COLO668 (cell line): ENCODE measurements around the gene UBTD2.
"Not testable (repeated sequence)": the region's sequence is repeated elsewhere in the genome, so short reads cannot be mapped to it uniquely, and the experiment has no call there.

Experiments
- DNase-seq: peaks from one replicate; lab custom pipeline; 2025; ENCODE audit not compliant: unreplicated experiment; lab: John Stamatoyannopoulos, UW

UBTD2 gene

DNA sequence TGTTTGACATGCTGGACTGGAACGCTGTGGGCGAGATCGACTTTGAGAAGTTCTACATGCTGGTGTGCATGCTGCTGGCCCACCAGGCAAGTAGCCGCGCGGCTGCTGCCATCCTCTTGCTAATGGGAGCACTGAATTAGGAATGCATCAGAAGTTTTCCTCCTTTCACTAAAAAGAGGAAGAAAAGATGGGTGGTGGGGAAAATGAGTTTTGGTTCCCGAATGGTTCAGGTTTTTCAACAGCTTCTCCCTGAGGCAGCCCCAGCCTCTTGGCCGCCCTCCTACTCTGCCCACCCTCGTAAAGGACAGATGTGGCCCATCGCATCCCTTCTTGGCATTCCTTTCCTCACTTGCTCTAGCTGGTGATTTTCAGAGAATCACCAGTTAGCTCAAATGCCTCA is 84.1 kb downstream of the UBTD2 start:
- DNase-seq: no peak

DNA sequence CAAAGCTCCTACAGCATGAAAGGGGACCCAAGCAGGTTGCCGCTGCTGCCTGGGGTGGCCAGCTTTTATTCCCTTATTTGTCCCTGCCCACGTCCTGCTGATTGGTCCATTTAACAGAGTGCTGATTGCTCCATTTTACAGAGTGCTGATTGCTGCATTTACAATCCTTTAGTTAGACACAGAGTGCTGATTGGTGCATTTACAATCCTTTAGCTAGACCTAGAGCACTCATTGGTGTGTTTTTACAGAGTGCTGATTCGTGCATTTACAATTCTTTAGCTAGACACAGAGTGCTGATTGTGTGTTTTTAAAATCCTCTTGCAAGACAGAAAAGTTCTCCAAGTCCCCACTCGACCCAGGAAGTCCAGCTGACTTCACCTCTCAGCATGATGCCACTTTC is 85.8 kb downstream of the UBTD2 start:
- DNase-seq: not testable (repeated sequence)

DNA sequence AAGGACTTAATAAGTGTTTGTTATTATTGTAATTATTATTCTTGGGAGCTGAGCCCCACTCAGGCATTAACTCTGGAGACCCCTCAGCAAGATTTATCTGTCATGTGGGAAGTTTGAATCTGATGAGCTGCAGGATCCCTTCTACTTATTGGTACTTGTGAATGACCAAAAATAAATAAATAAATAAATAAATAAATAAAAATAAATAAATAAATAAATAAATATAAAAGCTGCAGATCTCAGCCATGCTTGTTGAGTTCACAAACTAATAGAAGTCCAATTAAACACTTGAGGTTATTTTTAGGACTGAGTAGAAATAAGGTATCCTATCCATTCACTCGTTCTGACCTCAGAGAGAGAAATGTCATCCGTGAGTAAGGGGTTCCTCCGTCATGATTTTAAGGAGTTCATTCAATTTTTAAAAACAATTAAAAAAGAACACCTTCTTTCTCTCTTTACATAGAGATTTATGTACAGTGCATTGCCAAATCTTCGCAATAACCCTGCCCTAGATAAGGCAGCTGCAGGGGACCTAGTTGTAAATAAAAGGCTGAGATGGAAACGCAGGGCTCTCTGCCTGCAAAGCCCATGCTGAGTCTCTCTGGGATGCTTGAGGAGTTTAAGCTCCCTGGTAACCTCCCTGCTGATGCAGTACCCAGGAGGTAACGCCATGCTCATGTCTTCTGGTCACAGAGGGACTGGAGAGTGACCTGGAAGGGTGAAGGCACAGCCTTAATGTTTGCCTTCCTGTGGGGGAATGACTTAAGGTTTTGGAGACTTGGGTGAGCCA is 88.4 kb downstream of the UBTD2 start:
- no peak for DNase-seq

DNA sequence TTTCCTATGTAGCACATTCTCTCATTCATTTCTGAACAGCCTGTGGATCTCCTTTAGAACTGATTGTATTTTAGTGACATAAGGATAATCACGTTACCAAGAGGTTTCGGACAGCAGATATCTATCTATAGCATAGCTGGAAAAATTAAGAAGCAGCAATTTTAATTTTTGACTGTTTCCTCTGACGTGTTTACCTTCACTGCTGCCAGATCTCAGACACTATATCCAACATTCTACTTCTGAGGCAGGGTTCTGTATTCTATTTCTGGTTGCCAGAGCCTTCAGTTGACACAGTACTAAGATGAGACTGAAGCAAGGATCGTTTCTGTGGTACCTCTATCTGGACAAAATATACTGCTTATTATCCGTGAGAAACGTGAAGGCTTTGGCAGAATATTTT is 89.7 kb downstream of the UBTD2 start, which contains the start of gene EFCAB9:
EFCAB9 (plus strand) TSS at position 301 of the 400 bp plus-strand sequence; CDS start at position 302, 1 bp downstream.
- no peak for DNase-seq

DNA sequence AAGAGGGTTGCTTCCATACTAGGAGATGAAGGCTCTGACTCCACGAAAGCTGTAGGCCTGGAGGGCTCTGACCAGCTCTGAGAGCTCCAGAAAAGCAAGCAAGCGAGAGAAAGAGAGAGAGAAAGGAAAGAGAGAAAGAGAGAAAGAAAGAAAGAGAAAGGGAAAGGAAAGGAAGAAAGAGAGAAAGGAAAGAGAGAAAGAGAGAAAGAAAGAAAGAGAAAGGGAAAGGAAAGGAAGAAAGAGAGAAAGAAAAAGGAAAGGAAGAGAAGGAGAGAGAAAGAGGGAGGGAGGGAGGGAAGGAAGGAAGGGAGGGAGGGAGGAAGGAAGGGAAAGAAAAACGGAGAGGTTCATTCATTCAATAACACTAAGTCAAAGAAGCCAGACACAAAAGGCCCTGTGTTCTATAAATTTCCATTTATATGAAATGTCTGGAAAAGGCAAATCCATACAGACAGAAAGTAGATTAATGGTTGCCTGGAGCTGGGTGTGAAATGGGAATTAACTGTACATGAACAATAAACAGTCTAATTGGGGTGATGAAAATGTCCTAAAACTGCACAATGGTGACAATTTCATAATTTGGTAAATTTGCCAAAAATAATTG is 93.8 kb downstream of the UBTD2 start:
- no peak for DNase-seq

DNA sequence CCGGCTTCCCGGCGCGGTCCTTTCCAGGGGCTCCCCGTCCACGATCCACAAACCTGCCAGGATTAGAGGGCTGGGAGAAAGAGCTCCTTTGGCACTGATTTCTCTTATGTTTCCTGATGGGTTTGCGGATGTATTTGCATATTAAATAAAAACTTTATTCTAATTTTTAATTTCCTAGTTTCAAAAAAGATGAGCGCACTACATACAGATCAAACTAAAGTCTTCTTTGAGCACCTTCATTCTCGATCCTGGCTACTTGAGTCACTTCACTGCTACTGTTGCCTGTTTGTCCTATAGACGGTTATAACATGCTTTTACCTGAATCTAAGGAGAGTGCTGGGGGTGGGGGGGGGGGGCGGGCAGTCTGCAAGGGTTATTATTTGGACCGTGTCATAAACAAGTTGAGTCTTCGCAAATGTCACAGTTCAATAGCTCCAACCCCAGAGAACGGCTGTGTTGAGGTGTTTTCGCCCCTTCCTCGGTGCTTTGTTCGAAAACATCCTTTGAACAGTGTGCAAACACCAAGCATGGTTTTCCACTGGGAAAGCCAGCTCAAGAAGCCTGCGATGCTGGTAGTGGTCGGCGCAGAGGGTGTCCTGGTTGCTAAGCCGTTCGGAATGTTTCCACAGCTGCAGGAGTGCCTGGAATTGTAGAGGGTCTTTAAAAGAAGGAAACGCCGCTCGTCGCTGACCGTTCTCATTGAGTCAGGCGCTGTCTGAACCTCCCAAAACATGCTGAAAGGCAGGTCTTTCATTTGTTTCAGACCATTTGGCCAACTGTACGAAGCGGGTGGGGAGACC is 94.5 kb downstream of the UBTD2 start:
- DNase-seq: no peak

DNA sequence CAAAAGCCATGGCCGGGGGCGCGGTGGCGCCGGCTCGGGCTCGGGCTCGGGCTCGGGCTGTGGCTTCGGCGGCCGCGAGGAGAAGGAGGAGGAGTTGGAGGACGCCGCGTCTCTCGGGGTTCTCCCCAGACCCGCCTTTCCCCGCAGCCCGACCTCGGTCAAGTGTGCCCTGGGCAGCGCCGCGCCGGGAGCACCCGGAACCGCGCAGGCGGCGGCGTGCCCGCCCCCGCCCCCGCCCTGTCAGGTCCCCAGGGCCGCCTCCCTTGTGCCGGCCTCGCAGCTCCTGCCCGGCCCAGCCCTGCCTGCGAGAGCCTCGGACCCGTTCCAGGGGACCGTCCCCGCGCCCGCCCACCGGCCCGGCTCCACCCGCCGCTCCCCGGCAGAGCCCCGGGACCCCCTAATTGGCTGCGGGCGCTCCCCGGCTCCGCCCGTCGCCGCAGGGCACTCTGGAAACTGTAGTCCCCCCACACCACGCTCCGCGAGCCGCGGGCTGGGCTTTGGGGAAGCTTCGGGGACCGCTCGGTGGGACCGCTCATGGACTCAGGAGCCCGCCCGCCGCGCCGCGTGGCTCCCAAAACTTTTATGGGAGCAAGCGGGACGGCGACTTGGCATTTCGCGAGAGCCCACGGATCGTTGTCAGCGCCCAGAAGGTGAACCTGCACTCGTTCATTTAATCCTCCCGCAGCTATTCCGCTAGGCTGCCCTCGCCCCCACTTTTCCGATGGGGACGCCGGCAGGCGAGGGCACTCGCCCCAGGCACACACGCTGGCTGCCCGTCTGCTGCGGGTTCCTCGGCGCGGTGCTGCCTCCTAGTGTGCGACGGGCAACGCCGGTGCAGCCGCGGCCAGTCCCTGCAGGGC is 95.3 kb downstream of the UBTD2 start, which contains the start of gene STK10:
STK10 (minus strand) TSS at position 192 of the 860 bp plus-strand sequence; CDS start at position 10, 182 bp downstream.
- DNase-seq: peak; percentile 87

DNA sequence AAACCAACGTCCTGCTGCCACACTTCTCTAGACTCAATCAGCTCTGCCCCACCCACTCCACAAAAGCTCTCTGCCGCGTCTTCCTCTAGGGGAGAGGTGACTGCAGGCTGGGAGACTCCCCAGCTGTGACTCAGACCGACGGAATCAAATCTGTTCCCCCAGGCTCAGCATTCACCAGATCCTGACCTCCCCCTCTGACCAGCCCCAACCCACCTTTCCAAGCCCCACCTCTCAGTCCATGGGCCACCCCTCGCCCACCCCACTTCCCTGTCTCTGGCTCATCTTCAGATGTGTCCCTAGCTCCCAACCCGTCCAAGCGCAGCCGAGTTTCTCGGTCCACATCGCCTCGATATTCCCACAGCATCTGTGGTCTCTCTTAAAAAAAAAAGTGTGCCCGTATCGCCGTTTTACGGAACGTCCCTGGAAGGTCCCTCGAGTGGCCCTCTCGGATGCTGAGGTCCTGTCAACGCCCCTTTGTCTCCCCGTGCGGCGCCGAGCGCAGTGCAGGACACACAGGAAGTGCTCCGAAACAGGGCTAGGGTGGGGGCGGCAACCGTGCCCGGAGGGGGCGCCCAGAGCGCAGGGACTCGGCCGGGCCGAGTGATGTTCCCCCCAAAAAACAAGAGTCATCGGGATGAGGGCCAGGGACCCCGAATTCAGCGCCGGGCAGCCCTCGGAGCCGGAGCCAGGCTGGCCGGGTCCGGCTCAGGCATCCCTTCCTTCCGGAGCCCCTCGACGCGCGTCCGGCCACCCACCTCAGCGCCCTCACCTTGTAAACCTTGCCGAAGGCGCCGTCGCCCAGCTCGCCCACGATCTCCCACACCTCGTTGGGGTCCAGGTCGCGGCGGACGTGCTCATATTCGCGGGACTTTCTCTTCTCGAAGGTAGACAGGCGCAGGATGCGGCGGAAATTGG is 96.2 kb downstream of the UBTD2 start:
- peak; percentile 46 for DNase-seq

DNA sequence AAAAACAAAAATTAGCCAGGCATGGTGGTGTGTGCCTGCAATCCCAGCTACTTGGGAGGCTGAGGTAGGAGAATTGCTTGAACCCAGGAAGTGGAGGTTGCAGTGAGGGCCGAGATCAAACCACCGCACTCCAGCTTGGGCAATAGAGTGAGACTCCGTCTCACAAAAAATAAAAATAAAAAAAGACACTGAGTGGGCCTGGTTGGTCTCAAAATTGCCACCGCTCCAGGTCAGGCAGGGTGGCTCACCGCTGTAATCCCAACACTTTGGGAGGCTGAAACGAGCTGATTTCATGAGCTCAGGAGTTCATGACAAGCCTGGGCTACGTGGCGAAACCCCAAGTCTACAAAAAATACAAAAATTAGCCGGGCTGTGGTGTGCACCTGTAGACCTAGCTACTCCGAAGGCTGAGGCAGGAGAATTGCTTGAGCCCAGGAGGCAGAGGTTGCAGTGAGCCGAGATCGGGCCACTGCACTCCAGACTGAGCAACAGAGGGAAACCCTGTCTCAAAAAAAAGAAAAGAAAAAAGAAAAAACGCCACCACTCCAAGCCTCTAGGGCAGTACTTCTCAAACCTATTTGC is 97.4 kb downstream of the UBTD2 start:
- DNase-seq: no peak

DNA sequence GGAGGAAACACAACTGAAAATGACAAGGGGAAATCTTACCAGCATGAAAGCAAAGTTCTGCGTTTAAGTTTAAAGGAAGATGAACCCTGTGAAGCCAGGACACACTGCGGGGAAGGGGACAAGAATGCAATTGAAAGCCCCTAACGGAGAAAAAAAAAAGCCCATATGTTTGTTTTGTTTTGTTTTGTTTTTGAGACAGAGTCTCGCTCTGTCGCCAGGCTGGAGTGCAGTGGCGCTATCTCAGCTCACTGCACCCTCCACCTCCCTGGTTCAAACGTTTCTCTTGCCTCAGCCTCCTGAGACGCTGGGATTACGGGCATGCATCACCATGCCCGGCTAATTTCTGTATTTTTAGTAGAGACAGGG is 98.5 kb downstream of the UBTD2 start:
- DNase-seq: no peak

DNA sequence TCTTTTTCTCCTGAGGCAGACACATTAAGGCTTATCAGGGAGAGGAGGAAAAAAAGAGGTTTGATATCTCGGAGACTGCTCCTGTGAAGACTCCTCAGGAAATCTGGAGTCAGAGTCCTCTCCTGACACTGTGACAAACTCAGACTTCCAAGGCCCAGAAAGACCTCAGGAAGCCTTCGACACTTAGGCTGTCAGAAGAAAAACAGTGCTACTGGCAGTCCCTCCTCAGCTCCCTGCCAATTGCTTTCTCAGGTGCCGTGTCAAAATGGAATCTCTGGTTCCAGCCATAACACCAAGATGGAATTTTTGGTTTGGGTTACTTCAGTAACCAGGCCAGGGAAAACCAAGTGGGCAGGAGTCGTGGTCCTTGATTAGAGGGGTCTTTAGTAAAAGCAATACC is 99.7 kb downstream of the UBTD2 start:
- DNase-seq: no peak

DNA sequence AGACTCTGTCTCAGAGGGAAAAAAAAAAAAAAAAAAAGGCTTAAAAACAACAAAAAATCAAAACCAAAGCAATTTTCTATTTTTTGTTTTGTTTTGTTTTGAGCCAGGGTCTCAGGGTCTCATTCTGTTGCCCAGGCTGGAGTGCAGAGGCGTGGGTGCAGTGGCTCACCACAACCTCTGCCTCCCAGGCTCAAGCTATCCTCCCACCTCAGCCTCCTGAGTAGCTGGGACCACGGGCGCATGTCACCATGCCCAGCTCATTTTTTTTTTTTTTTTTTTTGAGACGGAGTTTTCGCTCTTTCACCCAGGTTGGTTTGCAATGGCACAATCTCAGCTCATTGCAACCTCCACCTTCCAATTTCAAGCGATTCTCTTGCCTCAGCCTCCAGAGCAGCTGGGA is 101.3 kb downstream of the UBTD2 start:
- no peak for DNase-seq

DNA sequence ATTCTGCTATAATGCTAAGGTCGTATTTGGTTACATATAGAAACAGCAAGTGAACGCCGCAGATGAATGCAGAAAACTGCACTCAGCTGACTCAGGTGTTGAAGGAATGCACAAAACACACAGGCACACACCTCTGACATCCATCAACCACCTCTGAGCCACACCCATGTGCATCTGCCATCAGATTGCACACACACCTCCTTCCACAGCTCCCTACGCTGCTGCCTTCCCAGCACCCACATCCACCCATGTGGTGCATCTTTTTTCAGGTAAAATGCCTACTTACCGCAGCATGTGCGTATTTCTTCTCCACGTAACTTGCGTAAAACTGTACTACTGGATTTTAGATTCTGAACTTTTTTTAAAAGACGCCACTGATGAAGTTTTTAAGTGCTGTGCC is 102.6 kb downstream of the UBTD2 start:
- DNase-seq: no peak

DNA sequence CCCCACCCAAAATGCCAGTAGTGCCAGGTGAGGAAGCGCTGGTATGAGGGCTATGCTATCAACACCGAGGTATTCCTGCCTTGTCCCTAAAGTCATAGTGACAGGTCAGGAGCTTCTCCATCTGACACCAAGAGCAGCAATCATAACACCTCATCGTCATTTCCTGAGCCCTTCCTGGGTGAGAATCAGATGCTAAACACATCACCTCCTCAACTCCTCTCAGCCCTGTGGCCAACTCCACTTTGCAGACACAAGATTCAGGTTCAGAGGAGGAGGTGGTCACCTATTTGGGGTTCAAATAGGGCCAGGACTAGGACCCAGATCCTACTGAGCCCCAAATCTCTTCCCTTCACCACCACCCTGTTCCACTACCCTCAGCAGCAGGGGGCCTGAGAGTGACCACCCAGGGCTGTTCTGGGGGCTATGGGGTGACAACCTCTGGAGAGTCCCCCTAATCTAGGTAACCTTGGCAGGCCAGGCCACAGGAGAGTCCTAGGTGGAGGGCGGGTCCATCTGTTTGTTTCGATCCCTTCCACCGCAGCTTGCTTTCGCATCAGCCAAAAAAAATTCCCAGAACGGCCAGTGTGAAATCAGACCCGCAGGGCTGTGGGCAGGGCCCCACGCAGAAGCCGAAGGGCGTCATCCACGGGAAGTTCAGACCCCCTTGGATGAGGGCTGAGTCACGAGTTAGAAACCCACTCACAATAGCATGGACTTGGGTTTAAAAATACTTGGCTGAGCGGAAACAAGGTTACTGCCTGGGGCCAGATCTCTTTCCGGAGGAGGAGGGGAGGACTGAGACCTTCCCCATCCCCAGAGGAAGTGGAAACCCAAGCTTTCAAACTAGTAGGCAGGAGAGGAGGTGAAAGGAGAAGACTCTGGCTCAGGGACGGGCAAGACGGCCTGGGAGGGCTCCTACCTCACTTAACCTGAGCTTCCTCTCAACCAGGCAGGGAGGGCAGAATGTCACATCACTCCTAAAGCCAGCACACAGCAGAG is 104.3 kb downstream of the UBTD2 start:
- DNase-seq: no peak

DNA sequence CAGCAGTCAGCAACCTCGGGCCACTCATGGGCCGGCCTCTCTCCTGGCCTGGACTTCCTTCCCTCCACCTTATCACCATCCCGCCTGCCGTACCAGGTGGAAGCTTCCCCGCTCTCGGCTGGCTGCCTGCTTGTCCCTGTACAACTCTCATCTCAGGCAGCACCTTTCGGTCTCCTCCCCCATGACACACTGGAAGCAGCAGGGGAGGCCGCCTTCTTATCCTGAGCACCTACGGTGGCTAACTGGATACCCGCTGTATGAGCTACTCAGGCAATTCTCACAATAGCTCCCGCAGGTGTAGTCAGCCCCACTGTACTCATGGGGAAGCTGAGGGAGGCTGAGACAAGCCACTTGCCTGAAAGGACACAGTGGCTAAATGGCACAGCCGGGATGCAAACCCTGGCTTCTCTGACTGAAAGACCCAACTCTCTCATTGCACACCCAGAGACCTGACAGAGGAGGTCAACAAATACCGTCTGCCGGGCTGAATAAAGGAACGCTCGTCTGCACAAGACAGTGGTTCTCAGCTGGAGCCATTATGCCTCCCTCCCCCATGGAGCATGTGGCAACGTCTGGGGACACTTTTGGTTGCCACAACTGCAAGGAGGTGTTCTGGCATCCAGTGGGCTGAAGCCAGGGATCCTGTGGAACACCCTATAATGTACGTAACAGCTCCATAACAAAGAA is 105.1 kb downstream of the UBTD2 start:
- DNase-seq: no peak

DNA sequence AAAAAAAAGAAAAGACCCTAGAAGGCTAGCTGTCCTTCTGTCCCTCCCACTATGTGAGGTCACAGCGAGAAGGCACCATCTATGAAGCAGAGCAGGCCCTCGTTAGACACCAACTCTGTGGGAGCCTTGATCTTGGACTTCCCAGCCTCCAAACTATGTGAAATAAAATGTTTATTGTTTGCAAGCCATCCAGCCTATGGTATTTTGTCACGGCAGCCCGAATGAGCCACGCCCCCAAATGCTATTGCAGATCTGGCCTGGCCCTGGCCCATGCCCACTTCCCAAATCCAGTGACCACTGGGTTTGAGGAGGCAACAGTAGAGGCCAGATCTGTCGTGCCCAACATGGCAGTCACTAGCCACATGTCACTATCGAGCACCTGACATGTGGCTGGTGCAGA is 106.4 kb downstream of the UBTD2 start:
- DNase-seq: no peak

DNA sequence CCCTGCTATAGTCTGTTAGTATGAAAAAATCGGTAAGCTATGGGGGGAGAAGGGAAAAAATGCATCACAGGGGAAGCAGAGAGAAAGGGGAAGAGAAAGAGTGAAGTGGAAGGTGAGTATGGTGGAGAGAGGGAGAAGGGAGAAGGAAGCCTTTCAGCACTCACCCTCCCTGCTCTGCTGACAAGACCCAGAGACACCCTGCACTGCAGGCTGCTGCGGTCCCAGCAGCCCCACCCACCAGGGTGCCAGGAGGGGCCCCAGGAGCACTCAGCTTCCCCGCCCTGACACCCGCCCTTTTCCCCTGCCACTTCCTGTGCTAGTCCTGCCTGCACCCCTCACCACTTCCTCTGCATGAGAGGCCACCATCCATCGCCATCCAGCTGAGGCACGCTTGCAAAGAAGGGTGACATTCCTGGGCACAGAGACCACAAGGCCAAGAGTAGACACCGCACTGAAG is 108.3 kb downstream of the UBTD2 start:
- DNase-seq: no peak
